ENCODE measurements around the gene PDLIM4.

PDLIM4 gene

DNA sequence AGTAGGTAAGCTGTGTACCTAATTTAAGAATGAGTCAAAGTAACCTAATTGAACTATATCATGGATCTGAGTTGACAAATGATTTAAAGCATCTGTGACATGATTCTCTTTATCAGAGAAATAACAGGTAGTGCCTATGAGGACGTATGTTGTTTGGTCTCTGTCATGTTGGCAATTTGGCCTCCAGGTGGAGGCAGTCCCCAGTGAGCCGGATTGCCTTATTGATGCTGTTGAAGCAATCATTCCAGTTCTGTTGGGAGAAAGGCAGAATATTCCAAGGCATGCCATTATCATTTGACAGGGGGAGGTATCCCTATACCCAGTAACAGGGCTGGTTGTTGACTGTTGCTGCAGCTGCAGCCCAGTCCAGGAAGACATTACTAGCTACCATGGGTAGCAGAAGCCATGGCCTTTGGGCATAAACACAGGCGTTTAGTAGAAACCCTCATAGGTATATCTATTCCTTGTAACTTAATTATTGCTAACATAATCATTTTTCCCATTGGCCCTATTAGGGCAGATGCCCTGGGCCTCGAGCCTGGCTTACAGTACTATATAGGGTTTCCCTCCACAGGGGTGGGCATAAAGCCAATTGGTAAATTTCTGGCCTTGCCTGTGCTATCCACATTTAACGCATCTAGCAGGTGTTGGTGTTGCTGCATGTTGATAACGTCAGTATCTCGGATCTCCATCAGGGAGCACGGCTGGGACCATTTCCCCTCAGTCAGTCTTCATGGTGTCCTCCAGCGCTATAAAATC, 24.5 kb downstream of the PDLIM4 start:
- DNase-seq (ENCODE audit: low read depth in 1 of 2, low spot score in 1 of 2), result no peak
- Histone ChIP-seq H3K27me3 (ENCODE audit: insufficient read depth, poor library complexity, severe bottlenecking) (no peaks in the 10 kb centered on the region), H3K27ac (replicated peaks) (no peak overlapping the region), H3K4me3 (replicated peaks; ENCODE audit: insufficient read depth, low read length) (no peak overlapping the region)
- TF ChIP-seq, protein P1, sequence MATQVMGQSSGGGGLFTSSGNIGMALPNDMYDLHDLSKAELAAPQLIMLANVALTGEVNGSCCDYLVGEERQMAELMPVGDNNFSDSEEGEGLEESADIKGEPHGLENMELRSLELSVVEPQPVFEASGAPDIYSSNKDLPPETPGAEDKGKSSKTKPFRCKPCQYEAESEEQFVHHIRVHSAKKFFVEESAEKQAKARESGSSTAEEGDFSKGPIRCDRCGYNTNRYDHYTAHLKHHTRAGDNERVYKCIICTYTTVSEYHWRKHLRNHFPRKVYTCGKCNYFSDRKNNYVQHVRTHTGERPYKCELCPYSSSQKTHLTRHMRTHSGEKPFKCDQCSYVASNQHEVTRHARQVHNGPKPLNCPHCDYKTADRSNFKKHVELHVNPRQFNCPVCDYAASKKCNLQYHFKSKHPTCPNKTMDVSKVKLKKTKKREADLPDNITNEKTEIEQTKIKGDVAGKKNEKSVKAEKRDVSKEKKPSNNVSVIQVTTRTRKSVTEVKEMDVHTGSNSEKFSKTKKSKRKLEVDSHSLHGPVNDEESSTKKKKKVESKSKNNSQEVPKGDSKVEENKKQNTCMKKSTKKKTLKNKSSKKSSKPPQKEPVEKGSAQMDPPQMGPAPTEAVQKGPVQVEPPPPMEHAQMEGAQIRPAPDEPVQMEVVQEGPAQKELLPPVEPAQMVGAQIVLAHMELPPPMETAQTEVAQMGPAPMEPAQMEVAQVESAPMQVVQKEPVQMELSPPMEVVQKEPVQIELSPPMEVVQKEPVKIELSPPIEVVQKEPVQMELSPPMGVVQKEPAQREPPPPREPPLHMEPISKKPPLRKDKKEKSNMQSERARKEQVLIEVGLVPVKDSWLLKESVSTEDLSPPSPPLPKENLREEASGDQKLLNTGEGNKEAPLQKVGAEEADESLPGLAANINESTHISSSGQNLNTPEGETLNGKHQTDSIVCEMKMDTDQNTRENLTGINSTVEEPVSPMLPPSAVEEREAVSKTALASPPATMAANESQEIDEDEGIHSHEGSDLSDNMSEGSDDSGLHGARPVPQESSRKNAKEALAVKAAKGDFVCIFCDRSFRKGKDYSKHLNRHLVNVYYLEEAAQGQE (IDR thresholded peaks at IDR 0.05; ENCODE audit: insufficient replicate concordance, low read depth), result no peak
- no peak for TF ChIP-seq POLR2AphosphoS5 (IDR thresholded peaks at IDR 0.05; ENCODE audit: low read depth)

- Histone ChIP-seq H3K27ac (replicated peaks) (no peak overlapping the region), H3K27me3 (ENCODE audit: insufficient read depth, poor library complexity, severe bottlenecking) (no peaks in the 10 kb centered on the region), H3K4me3 (replicated peaks; ENCODE audit: insufficient read depth, low read length) (no peak overlapping the region)
- no peak for DNase-seq (ENCODE audit: low read depth in 1 of 2, low spot score in 1 of 2)
- TF ChIP-seq, protein P2, sequence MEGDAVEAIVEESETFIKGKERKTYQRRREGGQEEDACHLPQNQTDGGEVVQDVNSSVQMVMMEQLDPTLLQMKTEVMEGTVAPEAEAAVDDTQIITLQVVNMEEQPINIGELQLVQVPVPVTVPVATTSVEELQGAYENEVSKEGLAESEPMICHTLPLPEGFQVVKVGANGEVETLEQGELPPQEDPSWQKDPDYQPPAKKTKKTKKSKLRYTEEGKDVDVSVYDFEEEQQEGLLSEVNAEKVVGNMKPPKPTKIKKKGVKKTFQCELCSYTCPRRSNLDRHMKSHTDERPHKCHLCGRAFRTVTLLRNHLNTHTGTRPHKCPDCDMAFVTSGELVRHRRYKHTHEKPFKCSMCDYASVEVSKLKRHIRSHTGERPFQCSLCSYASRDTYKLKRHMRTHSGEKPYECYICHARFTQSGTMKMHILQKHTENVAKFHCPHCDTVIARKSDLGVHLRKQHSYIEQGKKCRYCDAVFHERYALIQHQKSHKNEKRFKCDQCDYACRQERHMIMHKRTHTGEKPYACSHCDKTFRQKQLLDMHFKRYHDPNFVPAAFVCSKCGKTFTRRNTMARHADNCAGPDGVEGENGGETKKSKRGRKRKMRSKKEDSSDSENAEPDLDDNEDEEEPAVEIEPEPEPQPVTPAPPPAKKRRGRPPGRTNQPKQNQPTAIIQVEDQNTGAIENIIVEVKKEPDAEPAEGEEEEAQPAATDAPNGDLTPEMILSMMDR (IDR thresholded peaks at IDR 0.05; ENCODE audit: insufficient read depth, low read length), result no peak
- TF ChIP-seq, protein P1 (IDR thresholded peaks at IDR 0.05; ENCODE audit: insufficient replicate concordance, low read depth), result no peak
- no peak for TF ChIP-seq SPI1 (IDR thresholded peaks at IDR 0.05; ENCODE audit: borderline replicate concordance, low read depth)
- no peak for TF ChIP-seq GABPA (IDR thresholded peaks at IDR 0.05; ENCODE audit: low read depth)
These were observed 26.0 kb downstream of the PDLIM4 start for GRCh38 chr5:132283423-132284043.

DNA sequence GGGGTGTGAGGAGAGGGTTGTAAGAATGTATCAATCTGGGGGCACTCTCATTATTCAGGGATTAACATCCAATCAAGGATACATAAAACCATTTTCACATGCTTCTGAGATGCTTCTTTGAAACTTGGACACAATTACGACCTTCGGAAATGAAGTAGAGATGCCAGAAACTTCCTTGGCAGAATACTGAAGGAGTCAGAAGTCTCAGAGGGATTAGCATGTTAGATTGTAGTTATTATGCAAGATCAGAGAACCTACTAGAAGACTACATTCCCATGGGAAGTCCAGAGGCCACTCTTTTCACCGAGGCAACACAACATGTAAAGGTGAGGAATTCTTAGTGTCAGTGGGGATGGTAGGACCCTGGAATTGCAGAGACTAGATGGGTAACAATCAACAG, 31.6 kb downstream of the PDLIM4 start:
- H3K27me3 ChIP-seq (ENCODE audit: insufficient read depth, poor library complexity, severe bottlenecking), result no peaks in the 10 kb centered on the region
- no peak for TF ChIP-seq SPI1 (IDR thresholded peaks at IDR 0.05; ENCODE audit: borderline replicate concordance, low read depth)
- TF ChIP-seq GABPA (IDR thresholded peaks at IDR 0.05; ENCODE audit: low read depth), result no peak
- DNase-seq (ENCODE audit: low read depth in 1 of 2, low spot score in 1 of 2), result no peak
- no peak overlapping the region for H3K27ac ChIP-seq (replicated peaks)
- H3K4me3 ChIP-seq (replicated peaks; ENCODE audit: insufficient read depth, low read length), result no peak overlapping the region

GRCh38 chr5:132291026-132291425, 33.5 kb downstream of the PDLIM4 start:
- no peak for DNase-seq (ENCODE audit: low read depth in 1 of 2, low spot score in 1 of 2)
- no peak overlapping the region for H3K4me3 ChIP-seq (replicated peaks; ENCODE audit: insufficient read depth, low read length)
- TF ChIP-seq, protein P2 (IDR thresholded peaks at IDR 0.05; ENCODE audit: insufficient read depth, low read length), result no peak
- TF ChIP-seq, protein P1 (IDR thresholded peaks at IDR 0.05; ENCODE audit: insufficient replicate concordance, low read depth), result no peak
- no peak for TF ChIP-seq SPI1 (IDR thresholded peaks at IDR 0.05; ENCODE audit: borderline replicate concordance, low read depth)
- no peaks in the 10 kb centered on the region for H3K27me3 ChIP-seq (ENCODE audit: insufficient read depth, poor library complexity, severe bottlenecking)
- H3K27ac ChIP-seq (replicated peaks), result no peak overlapping the region
